ENCODE measurements around the gene SIL1.

DNA sequence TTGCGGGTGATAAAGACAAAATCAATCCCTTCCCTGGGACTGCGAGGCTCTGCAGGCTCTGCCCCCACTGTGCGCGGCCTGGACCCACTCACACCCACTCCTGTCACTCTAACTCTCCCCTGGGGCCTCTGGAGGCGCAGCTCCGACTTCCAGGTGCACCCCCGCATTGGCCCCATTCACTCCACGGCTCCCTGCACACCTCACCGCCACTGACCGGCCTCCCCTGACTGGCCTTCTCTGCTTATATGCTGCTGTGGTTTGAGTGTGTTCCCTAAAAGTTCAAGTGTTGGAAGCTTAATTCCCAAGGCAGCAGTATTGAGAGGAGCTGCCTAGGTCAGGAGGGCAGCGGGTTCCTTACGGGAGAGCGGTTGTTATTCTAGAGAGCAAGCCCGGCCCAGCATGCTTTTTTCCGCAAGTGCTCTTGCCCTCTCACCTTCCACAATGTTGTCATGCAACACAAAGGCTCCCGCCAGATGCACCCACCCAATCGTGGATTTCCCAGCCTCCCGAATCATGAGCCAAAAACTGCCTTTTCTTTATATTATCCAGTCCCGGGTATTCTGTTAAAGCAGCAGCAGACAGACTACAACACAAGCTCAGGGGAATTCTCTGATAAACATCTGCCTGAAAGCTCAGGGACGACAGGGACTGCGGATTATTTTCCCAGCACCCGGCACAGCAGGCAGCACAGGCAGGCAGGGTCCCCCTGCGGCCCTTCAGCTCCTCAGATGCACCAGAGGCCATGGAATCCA, 249.5 kb downstream of the SIL1 start:
- TF ChIP-seq, protein P1, sequence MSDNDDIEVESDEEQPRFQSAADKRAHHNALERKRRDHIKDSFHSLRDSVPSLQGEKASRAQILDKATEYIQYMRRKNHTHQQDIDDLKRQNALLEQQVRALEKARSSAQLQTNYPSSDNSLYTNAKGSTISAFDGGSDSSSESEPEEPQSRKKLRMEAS (IDR thresholded peaks at IDR 0.05), result no peak
- no peak for TF ChIP-seq CREB1 (IDR thresholded peaks at IDR 0.05; ENCODE audit: low read depth)
- TF ChIP-seq YY1 (IDR thresholded peaks at IDR 0.05; ENCODE audit: low read depth), result no peak
- TF ChIP-seq EP300 (IDR thresholded peaks at IDR 0.05; ENCODE audit: borderline replicate concordance), result no peak
- TF ChIP-seq REST (IDR thresholded peaks at IDR 0.05; ENCODE audit: low read depth), result no peak
- no peak for TF ChIP-seq TAF1 (IDR thresholded peaks at IDR 0.05; ENCODE audit: low read depth)
- TF ChIP-seq RAD21 (IDR thresholded peaks at IDR 0.05; ENCODE audit: low read depth), result no peak
- TF ChIP-seq NFIC (IDR thresholded peaks at IDR 0.05), result no peak
- no peak for TF ChIP-seq FOXM1 (IDR thresholded peaks at IDR 0.05; ENCODE audit: borderline replicate concordance, low read depth)
- TF ChIP-seq CEBPB (IDR thresholded peaks at IDR 0.05), result no peak
